Fibroblast of pulmonary artery (primary cell): ENCODE measurements around the gene DNAJA2.

ENCODE experiments used
- DNase-seq: peaks from one replicate; pipeline ENCODE4 v3.0.0-alpha.2; 2010; ENCODE audit warnings: low read depth
- H3K4me3 ChIP-seq: replicated peaks from 2 replicates; pipeline ENCODE4 v1.5.1; 2011; ENCODE audit warnings: low read depth, mild to moderate bottlenecking, control low read depth, low read length, moderate library complexity
- CTCF ChIP-seq: IDR thresholded peaks from 2 replicates; pipeline ENCODE4 v1.5.1; 2011; ENCODE audit warnings: mild to moderate bottlenecking, control low read depth, low read length, inconsistent platforms; ENCODE audit errors: missing control alignments

DNAJA2 gene

GRCh38 chr16:46991729-46992704 is 18.5 kb upstream of the DNAJA2 start:
- no peak overlapping the region for H3K4me3 ChIP-seq
- DNase-seq: no peak
- no peak for TF ChIP-seq CTCF

GRCh38 chr16:46986896-46987295 is 13.4 kb upstream of the DNAJA2 start:
- no peak for DNase-seq
- TF ChIP-seq CTCF: no peak
- no peak overlapping the region for H3K4me3 ChIP-seq

GRCh38 chr16:46986438-46986837 is 13.0 kb upstream of the DNAJA2 start:
- TF ChIP-seq CTCF: no peak
- DNase-seq: no peak
- H3K4me3 ChIP-seq: no peak overlapping the region

GRCh38 chr16:46982335-46982734 is 8.9 kb upstream of the DNAJA2 start:
- H3K4me3 ChIP-seq: no peak overlapping the region
- no peak for DNase-seq
- no peak for TF ChIP-seq CTCF

GRCh38 chr16:46980926-46981325 is 7.5 kb upstream of the DNAJA2 start:
- no peak overlapping the region for H3K4me3 ChIP-seq
- DNase-seq: no peak
- no peak for TF ChIP-seq CTCF

GRCh38 chr16:46976550-46976949 is 3.1 kb upstream of the DNAJA2 start:
- H3K4me3 ChIP-seq: no peak overlapping the region
- no peak for DNase-seq
- TF ChIP-seq CTCF: no peak

GRCh38 chr16:46975908-46976470 is 2.5 kb upstream of the DNAJA2 start:
- TF ChIP-seq CTCF: no peak
- no peak for DNase-seq

More at GRCh38 chr16:46975908-46976470, 2.5 kb upstream of the DNAJA2 start:
- no peak overlapping the region for H3K4me3 ChIP-seq
